ENCODE data around the gene CRYBG1.

DNA sequence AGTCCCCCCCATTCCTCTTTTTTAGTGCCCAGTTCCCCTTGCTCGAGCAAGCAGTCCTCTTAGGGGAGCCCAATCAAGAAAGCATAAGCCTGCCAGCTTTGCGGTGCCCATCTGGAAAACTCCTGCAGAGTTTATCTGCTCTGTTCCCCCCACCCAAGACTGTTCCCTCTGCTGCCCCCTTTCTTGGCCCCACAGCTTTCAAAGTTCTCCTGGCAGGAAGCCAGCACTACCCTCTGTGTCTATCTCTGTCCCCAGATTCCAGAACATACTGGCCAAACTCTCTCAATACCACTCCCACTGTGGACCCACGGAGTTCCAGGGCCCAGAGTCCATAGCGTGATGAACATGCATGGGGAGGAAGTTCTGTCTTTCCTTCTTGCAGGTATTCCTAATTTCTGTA, 55.4 kb downstream of the CRYBG1 start:
- TF ChIP-seq, protein P1, sequence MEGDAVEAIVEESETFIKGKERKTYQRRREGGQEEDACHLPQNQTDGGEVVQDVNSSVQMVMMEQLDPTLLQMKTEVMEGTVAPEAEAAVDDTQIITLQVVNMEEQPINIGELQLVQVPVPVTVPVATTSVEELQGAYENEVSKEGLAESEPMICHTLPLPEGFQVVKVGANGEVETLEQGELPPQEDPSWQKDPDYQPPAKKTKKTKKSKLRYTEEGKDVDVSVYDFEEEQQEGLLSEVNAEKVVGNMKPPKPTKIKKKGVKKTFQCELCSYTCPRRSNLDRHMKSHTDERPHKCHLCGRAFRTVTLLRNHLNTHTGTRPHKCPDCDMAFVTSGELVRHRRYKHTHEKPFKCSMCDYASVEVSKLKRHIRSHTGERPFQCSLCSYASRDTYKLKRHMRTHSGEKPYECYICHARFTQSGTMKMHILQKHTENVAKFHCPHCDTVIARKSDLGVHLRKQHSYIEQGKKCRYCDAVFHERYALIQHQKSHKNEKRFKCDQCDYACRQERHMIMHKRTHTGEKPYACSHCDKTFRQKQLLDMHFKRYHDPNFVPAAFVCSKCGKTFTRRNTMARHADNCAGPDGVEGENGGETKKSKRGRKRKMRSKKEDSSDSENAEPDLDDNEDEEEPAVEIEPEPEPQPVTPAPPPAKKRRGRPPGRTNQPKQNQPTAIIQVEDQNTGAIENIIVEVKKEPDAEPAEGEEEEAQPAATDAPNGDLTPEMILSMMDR (IDR thresholded peaks at IDR 0.05) = no peak
- TF ChIP-seq POLR2A (IDR thresholded peaks at IDR 0.05) = no peak

Data from lower leg skin (tissue), 3 donors.